CD4-positive, CD25-positive, alpha-beta regulatory T cell (primary cell): ENCODE data around the gene CT47A7. TPM values are rescaled to one million over a fixed set of nuclear protein-coding genes. Genes with fewer than 3 reads are reported as not detected.
"Not testable (repeated sequence)": the region's sequence is repeated elsewhere in the genome, so short reads cannot be mapped to it uniquely, and the experiment has no call there.

Experiments
- ATAC-seq, 2 donors: fragments of 150-1000 bp; cut with Tn5 transposase; one replicate each; pipeline ENCODE4 v1.10.0; 2021; ENCODE audit warnings: low read depth in 2 of 2, moderate number of reproducible peaks in 2 of 2, moderate library complexity in 1 of 2
- DNase-seq, 3 donors: peaks; one replicate each; pipeline versions ENCODE4 v3.0.0 to v3.0.0-alpha.2; 2012 to 2022; ENCODE audit warnings: mixed read lengths in 1 of 3
- H3K27ac ChIP-seq: one replicate; pipeline ENCODE4 v1.7.0; 2013; ENCODE audit warnings: mild to moderate bottlenecking, low read length; ENCODE audit not compliant: insufficient read depth, poor library complexity, severe bottlenecking
- H3K27me3 ChIP-seq: one replicate; pipeline ENCODE4 v1.7.0; 2013; ENCODE audit warnings: low read length; ENCODE audit not compliant: control insufficient read depth, insufficient read depth
- H3K36me3 ChIP-seq: one replicate; pipeline ENCODE4 v1.7.0; 2013; ENCODE audit warnings: mild to moderate bottlenecking, low read length, moderate library complexity; ENCODE audit not compliant: control insufficient read depth, insufficient read depth
- H3K4me1 ChIP-seq: 2 replicates; pipeline ENCODE4 v1.7.0; 2013; ENCODE audit warnings: mild to moderate bottlenecking, low read length; ENCODE audit not compliant: insufficient read depth, control insufficient read depth, poor library complexity, severe bottlenecking
- H3K4me3 ChIP-seq: one replicate; pipeline ENCODE4 v1.7.0; 2013; ENCODE audit warnings: low read depth, mild to moderate bottlenecking, low read length, moderate library complexity
- H3K9me3 ChIP-seq, 2 experiments: 1 replicate in 1 of 2; 2 replicates in 1 of 2; pipeline ENCODE4 v1.7.0; 2013; ENCODE audit warnings: low read length in 2 of 2, mild to moderate bottlenecking in 1 of 2, moderate library complexity in 1 of 2; ENCODE audit not compliant: control insufficient read depth in 2 of 2
- H3K27ac Mint-ChIP-seq, 3 donors: one replicate each; pipeline ENCODE4 v1.8.0; 2020 to 2022; ENCODE audit warnings: mild to moderate bottlenecking in 3 of 3, mixed read lengths in 3 of 3, moderate library complexity in 2 of 3
- H3K27me3 Mint-ChIP-seq: one replicate; pipeline ENCODE4 v1.8.0; 2022; ENCODE audit warnings: mild to moderate bottlenecking, mixed read lengths
- H3K36me3 Mint-ChIP-seq: one replicate; pipeline ENCODE4 v1.8.0; 2020; ENCODE audit warnings: mixed read lengths
- H3K4me1 Mint-ChIP-seq, 4 donors: one replicate each; pipeline ENCODE4 v1.8.0; 2020 to 2022; ENCODE audit warnings: mixed read lengths in 4 of 4, mild to moderate bottlenecking in 1 of 4
- H3K4me3 Mint-ChIP-seq, 4 donors: one replicate each; pipeline ENCODE4 v1.8.0; 2020 to 2022; ENCODE audit warnings: mild to moderate bottlenecking in 4 of 4, mixed read lengths in 4 of 4, moderate library complexity in 3 of 4
- H3K9me3 Mint-ChIP-seq, 7 donors: one replicate each; pipeline ENCODE4 v1.8.0; 2020 to 2022; ENCODE audit warnings: mixed read lengths in 7 of 7, mild to moderate bottlenecking in 3 of 7, moderate library complexity in 2 of 7
- polyA plus RNA-seq, 4 donors: library from polyadenylated mRNA; unstranded; fragments of 300-500 nt; fragmentation: Illumina TruSeq; gene quantifications; one replicate each; pipeline ENCODE4 v1.2.3, GENCODE V29; 2021
- total RNA-seq: library from RNA; stranded (reverse); gene quantifications from one replicate; pipeline ENCODE4 v1.2.3, GENCODE V29; 2022

The CT47A7 gene
- not detected for total RNA-seq
- not detected for polyA plus RNA-seq

DNA sequence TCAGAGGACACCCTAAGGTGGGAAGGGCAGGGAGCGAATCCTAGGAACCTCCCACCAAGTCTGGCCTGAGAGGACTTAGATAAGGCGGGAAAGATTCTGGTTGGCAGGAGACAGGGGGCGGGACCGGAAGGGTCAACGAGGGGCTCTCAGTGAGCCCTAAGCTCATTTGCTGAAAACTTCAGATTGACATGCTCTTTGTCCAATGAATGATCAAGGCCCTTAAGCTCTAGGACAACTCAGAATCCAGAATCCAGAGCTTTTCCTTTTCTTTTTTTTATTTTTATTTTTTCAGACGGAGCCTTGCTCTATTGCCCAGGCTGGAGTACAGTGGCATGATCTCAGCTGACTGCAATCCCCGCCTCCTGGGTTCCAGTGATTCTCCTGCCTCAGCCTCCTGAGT is at the start of gene CT47A7:
TSS of gene CT47A7 (minus strand) at position 101 of the 400 bp plus-strand sequence. CDS start 255 bp downstream, outside the sequence.
- H3K27me3 ChIP-seq, H3K4me1 Mint-ChIP-seq, H3K9me3 Mint-ChIP-seq, H3K4me3 ChIP-seq, H3K27me3 Mint-ChIP-seq, H3K4me1 ChIP-seq, H3K27ac Mint-ChIP-seq, H3K27ac ChIP-seq, H3K36me3 Mint-ChIP-seq, ATAC-seq, H3K9me3 ChIP-seq, H3K36me3 ChIP-seq, H3K4me3 Mint-ChIP-seq, DNase-seq: not testable (repeated sequence)

DNA sequence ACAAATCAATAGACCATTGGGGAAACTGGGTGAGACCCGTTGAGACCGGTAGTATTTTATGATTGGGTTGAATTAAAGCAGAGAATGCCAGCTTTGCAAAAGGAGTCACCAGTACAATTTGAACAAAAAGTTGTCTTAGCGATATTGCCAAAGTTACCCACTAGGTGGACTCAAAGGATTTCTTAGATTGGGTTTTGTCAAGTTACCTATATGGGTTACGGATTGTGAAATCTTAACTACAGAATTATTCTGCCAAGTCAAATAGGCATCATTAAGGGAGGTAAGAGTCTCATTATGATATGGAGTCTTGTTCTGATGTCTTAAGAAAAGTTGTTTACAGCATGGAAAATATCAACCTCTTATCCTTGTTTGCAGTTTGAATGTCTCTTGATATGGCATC is 44.2 kb upstream of the CT47A7 start:
- Mint-ChIP-seq H3K4me1 (no peaks in the 10 kb centered on the region), H3K4me3 (no peak overlapping the region), H3K36me3 (no peaks in the 10 kb centered on the region), H3K27ac (no peak overlapping the region), H3K27me3 (no peaks in the 10 kb centered on the region), H3K9me3 (no peaks in the 10 kb centered on the region)
- Histone ChIP-seq H3K4me3 (no peak overlapping the region), H3K36me3 (no peaks in the 10 kb centered on the region), H3K4me1 (no peaks in the 10 kb centered on the region), H3K9me3 (no peaks in the 10 kb centered on the region), H3K27me3 (no peaks in the 10 kb centered on the region), H3K27ac (no peak overlapping the region)
- DNase-seq (no peak), ATAC-seq (no peak)

DNA sequence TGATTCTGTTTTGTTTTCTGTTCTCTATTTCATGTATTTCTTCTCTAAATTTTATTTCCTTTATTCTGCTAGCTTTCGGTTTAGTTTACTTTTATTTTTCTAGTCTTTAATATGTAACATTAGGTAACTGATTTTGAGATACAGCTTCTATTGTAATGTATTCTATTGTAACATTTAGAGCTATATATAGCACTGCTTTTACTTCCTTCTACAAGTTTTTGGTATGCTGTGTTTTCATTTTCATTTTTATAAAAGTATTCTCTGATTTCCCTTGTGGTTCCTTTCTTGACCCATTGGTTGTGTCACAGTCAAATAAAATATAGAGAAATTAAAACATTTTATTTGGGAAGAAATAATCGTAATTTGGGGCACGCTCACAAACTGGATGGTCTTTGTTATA is 43.0 kb upstream of the CT47A7 start:
- Mint-ChIP-seq H3K27ac (no peak overlapping the region), H3K27me3 (no peaks in the 10 kb centered on the region), H3K36me3 (no peaks in the 10 kb centered on the region), H3K4me1 (no peaks in the 10 kb centered on the region), H3K4me3 (no peak overlapping the region), H3K9me3 (peaks cover 0 to under 1% (median 0%) of the 10 kb centered on the region in 7 donors)
- Histone ChIP-seq H3K4me1 (no peaks in the 10 kb centered on the region), H3K36me3 (no peaks in the 10 kb centered on the region), H3K4me3 (no peak overlapping the region), H3K27ac (no peak overlapping the region), H3K27me3 (no peaks in the 10 kb centered on the region), H3K9me3 (no peaks in the 10 kb centered on the region)
- no peak for ATAC-seq
- no peak for DNase-seq

DNA sequence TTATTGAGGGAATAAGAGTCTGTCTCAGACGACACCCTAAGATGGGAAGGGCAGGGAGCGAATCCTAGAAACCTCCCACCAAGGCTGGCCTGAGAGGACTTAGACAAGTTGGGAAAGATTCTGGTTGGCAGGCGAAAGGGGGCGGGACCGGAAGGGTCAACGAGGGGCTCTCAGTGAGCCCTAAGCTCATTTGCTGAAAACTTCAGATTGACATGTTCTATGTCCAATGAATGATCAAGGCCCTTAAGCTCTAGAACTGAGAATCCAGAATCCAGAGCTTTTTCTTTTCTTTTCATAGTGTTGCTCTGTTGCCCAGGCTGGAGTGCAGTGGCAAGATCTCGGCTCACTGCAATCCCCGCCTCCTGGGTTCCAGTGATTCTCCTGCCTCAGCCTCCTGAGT is 29.3 kb upstream of the CT47A7 start, which contains the start of gene CT47A1:
TSS of gene CT47A1 (minus strand) at position 101 of the 400 bp plus-strand sequence. CDS start 231 bp downstream, outside the sequence.
- H3K9me3 Mint-ChIP-seq, H3K4me1 Mint-ChIP-seq, H3K9me3 ChIP-seq, H3K27me3 Mint-ChIP-seq, DNase-seq, H3K4me3 ChIP-seq, H3K27ac Mint-ChIP-seq, H3K27me3 ChIP-seq, H3K4me3 Mint-ChIP-seq, ATAC-seq, H3K36me3 Mint-ChIP-seq, H3K27ac ChIP-seq, H3K4me1 ChIP-seq, H3K36me3 ChIP-seq: not testable (repeated sequence)

Other genes starting within 250 kb of the CT47A7 start
- gene CT47B1, start 80.7 kb downstream of the CT47A7 start, total RNA-seq, result not detected
- not detected for gene CT47B1, start 80.7 kb downstream of the CT47A7 start, polyA plus RNA-seq
- not detected for gene CT47A11, start 19.4 kb downstream of the CT47A7 start, total RNA-seq
- gene CT47A11, start 19.4 kb downstream of the CT47A7 start, polyA plus RNA-seq, result not detected
- not detected for gene CT47A10, start 14.6 kb downstream of the CT47A7 start, total RNA-seq
- not detected for gene CT47A10, start 14.6 kb downstream of the CT47A7 start, polyA plus RNA-seq
- gene CT47A9, start 9.7 kb downstream of the CT47A7 start, total RNA-seq, result not detected
- gene CT47A9, start 9.7 kb downstream of the CT47A7 start, polyA plus RNA-seq, result not detected
- gene CT47A8, start 4.9 kb downstream of the CT47A7 start, total RNA-seq, result not detected
- gene CT47A8, start 4.9 kb downstream of the CT47A7 start, polyA plus RNA-seq, result not detected
- not detected for gene CT47A6, start 4.9 kb upstream of the CT47A7 start, total RNA-seq
- not detected for gene CT47A6, start 4.9 kb upstream of the CT47A7 start, polyA plus RNA-seq
- gene CT47A5, start 9.7 kb upstream of the CT47A7 start, total RNA-seq, result not detected
- not detected for gene CT47A5, start 9.7 kb upstream of the CT47A7 start, polyA plus RNA-seq
- not detected for gene CT47A4, start 14.6 kb upstream of the CT47A7 start, total RNA-seq
- not detected for gene CT47A4, start 14.6 kb upstream of the CT47A7 start, polyA plus RNA-seq
- gene CT47A3, start 19.5 kb upstream of the CT47A7 start, total RNA-seq, result not detected
- gene CT47A3, start 19.5 kb upstream of the CT47A7 start, polyA plus RNA-seq, result not detected
- gene CT47A2, start 24.3 kb upstream of the CT47A7 start, total RNA-seq, result not detected
- not detected for gene CT47A2, start 24.3 kb upstream of the CT47A7 start, polyA plus RNA-seq
- not detected for gene CT47A1, start 29.2 kb upstream of the CT47A7 start, total RNA-seq
- gene CT47A1, start 29.2 kb upstream of the CT47A7 start, polyA plus RNA-seq, result not detected
- gene GLUD2, start 91.0 kb upstream of the CT47A7 start, total RNA-seq, result 0.32 TPM
- 1 to 10 TPM in 1 of 4 donors, under 1 TPM in 3; 0.43 to 1.1 (median 0.51) TPM for gene GLUD2, start 91.0 kb upstream of the CT47A7 start, polyA plus RNA-seq